Right atrium auricular region (tissue), 2 donors: ENCODE results near the gene DAAM2. TPM values are rescaled to one million over a fixed set of nuclear protein-coding genes. Genes with fewer than 3 reads are reported as not detected.

Source experiments
- DNase-seq: peaks from one replicate; pipeline ENCODE4 v3.0.0-alpha.2; 2019; ENCODE audit warnings: low spot score
- H3K27ac ChIP-seq, 2 donors: fragments of 200-600 bp; sonication (generic); 1 replicate in 1 of 2; 2 replicates in 1 of 2; pipeline ENCODE4 v1.5.1; 2016 to 2019
- H3K27me3 ChIP-seq, 2 donors: fragments of 200-600 bp; sonication (generic); one replicate each; pipeline versions ENCODE4 v1.5.1 to v1.6.0; 2017 to 2019
- H3K36me3 ChIP-seq: fragments of 200-600 bp; sonication (generic); one replicate; pipeline ENCODE4 v1.5.1; 2016
- H3K4me1 ChIP-seq, 2 donors: fragments of 200-600 bp; sonication (generic); one replicate each; pipeline versions ENCODE4 v1.5.1 to v1.6.0; 2017 to 2019
- H3K4me3 ChIP-seq, 2 donors: fragments of 200-600 bp; sonication (generic); 1 replicate in 1 of 2; 2 replicates in 1 of 2; pipeline ENCODE4 v1.5.1; 2017 to 2019; ENCODE audit warnings: mild to moderate bottlenecking in 1 of 2, moderate library complexity in 1 of 2
- H3K9me3 ChIP-seq, 2 donors: fragments of 200-600 bp; sonication (generic); one replicate each; pipeline ENCODE4 v1.5.1; 2019
- CTCF ChIP-seq, 2 donors: fragments of 200-600 bp; sonication (generic); IDR thresholded peaks; one replicate each; pipeline ENCODE4 v1.5.1; 2019; ENCODE audit warnings: antibody characterized with exemption in 2 of 2
- total RNA-seq, 2 donors: library from RNA; depleted of rRNA; stranded (reverse); fragments of >200 nt; gene quantifications; one replicate each; pipeline ENCODE4 v1.1.0, GENCODE V29; 2016

DAAM2 gene
- total RNA-seq, 2 donors from 2014 or later: 8.3 to 9.7 TPM

- TF ChIP-seq CTCF (IDR thresholded peaks at IDR 0.05): no peak
- Histone ChIP-seq H3K9me3 (no peaks in the 10 kb centered on the region), H3K36me3 (no peaks in the 10 kb centered on the region), H3K27me3 (no peaks in the 10 kb centered on the region), H3K27ac (no peak overlapping the region), H3K4me3 (no peak overlapping the region), H3K4me1 (peaks cover 0 to 7% of the 10 kb centered on the region in 2 donors)
- no peak for DNase-seq
Observed at GRCh38 chr6:39829331-39829730, 37.2 kb downstream of the DAAM2 start.

- TF ChIP-seq CTCF (IDR thresholded peaks at IDR 0.05): no peak
- no peak for DNase-seq
- H3K4me1 ChIP-seq: peaks cover 0 to under 1% of the 10 kb centered on the region in 2 donors
Observed at GRCh38 chr6:39830444-39830843, 38.3 kb downstream of the DAAM2 start.

GRCh38 chr6:39831701-39832100, 39.5 kb downstream of the DAAM2 start:
- Histone ChIP-seq H3K36me3 (no peaks in the 10 kb centered on the region), H3K27ac (no peak overlapping the region), H3K27me3 (no peaks in the 10 kb centered on the region), H3K4me1 (peaks cover 0 to 11% of the 10 kb centered on the region in 2 donors), H3K4me3 (no peak overlapping the region), H3K9me3 (no peaks in the 10 kb centered on the region)
- TF ChIP-seq CTCF (IDR thresholded peaks at IDR 0.05): no peak
- no peak for DNase-seq

More at GRCh38 chr6:39830444-39830843, 38.3 kb downstream of the DAAM2 start:
- no peaks in the 10 kb centered on the region for H3K36me3 ChIP-seq
- peak overlapping the region in 1 of 2 donors; percentile 15 for H3K27ac ChIP-seq
- no peak overlapping the region for H3K4me3 ChIP-seq
- no peaks in the 10 kb centered on the region for H3K27me3 ChIP-seq
- H3K9me3 ChIP-seq: no peaks in the 10 kb centered on the region

- H3K9me3 ChIP-seq: no peaks in the 10 kb centered on the region
- no peak overlapping the region for H3K27ac ChIP-seq
- peaks cover 0 to 11% of the 10 kb centered on the region in 2 donors for H3K4me1 ChIP-seq
- no peak for TF ChIP-seq CTCF (IDR thresholded peaks at IDR 0.05)
- DNase-seq: no peak
- H3K36me3 ChIP-seq: no peaks in the 10 kb centered on the region
- H3K27me3 ChIP-seq: no peaks in the 10 kb centered on the region
- no peak overlapping the region for H3K4me3 ChIP-seq
Observed at GRCh38 chr6:39834278-39834677, 42.1 kb downstream of the DAAM2 start.

GRCh38 chr6:39834866-39835265, 42.7 kb downstream of the DAAM2 start:
- TF ChIP-seq CTCF (IDR thresholded peaks at IDR 0.05): no peak
- Histone ChIP-seq H3K4me3 (no peak overlapping the region), H3K36me3 (no peaks in the 10 kb centered on the region), H3K27me3 (no peaks in the 10 kb centered on the region), H3K27ac (no peak overlapping the region), H3K9me3 (no peaks in the 10 kb centered on the region), H3K4me1 (peaks cover 0 to 15% of the 10 kb centered on the region in 2 donors)
- DNase-seq: no peak

- no peak for DNase-seq
- Histone ChIP-seq H3K27ac (no peak overlapping the region), H3K36me3 (no peaks in the 10 kb centered on the region), H3K9me3 (no peaks in the 10 kb centered on the region), H3K4me1 (peaks cover 0 to 22% of the 10 kb centered on the region in 2 donors), H3K27me3 (no peaks in the 10 kb centered on the region), H3K4me3 (no peak overlapping the region)
- TF ChIP-seq CTCF (IDR thresholded peaks at IDR 0.05): no peak
Observed at GRCh38 chr6:39835821-39836295, 43.7 kb downstream of the DAAM2 start.
